ENCODE results near the gene REL.
"Not testable (repeated sequence)": the region's sequence is repeated elsewhere in the genome, so short reads cannot be mapped to it uniquely, and the experiment has no call there.

Gene REL

DNA sequence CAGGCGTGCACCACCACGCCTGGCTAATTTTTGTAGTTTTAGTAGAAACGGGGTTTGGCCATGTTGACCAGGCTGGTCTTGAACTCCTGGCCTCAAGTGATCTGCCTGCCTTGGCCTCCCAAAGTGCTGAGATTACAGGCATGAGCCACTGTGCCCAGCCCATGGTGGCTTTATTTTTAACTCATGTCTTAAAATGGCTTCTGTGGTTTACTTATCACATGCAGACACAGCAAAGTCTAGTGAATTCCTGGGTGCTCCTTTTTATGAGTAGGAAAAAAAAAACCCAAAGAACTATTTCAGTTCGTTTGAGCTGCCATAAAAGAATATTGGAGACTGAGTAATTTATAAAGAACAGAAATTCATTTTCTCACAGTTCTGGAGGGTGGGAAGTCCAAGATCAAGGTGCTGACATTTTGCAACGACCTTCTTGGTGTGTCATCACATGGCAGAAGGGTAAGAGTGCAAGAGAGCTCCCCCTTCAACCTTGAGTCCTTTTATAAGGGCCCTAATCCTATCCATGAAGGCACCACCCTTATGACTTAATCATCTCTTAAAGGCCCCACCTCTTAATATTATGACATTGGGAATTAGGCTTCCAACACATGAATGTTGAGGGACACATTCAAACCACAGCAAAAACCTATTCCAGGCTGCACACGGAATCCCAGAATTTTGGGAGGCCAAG is 12.6 kb upstream of the REL start:
- no peak for DNase-seq

DNA sequence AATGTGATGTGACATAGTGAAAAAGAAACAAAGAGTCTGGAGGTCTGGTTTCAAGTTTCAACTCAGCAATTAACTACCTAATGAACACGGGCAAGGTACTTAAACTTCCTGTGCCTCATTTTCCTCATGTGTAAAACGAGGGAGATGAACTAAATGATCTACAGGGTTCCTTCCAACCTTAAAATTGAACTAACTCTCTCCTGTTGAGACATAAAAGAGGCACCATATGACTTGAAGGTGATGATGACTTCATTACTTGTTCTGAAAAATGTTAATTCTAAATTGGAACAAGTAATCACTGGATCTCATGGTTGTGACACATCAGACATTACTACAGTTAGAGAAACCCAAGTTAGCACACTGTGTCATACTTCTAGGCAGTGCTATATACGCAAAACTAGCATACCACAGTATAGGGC is 8.9 kb upstream of the REL start:
- DNase-seq, result no peak

DNA sequence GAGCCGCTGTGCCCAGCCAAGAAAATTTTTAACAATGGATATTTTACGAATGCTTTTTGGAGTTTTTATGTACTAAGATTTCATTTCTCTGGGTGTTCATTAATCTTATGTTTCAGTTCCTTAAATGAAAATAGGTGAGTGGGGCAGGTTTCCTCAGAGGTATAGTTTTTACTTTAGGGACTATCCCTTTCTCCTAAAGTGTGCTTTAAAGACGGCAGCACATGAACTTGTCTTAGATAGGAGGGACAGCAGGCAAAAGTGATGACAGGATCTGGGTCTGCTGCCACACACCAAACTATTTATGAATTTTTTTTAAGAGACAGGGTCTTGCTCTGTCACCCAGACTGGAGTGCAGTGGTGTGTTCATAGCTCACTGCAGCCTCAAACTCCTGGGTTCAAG is 8.0 kb upstream of the REL start:
- DNase-seq, result no peak

DNA sequence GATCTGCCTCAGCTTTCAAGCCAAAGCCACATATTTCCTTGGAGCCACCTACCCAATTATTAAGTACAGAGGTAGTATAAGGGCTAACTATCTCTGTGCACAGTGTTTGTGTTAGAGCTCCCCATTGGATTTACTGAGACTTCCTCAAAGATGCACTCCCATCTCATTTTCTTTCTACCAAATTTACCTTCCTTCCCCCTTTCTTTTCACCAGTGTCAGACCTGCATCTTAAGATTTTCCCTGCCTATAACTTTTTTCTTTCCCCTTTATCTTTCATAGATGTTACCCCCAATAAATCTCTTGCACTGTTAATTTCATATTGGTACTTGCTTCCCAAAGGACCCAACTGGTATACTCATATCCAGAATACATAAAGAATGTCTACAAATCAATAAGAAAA is 5.9 kb upstream of the REL start:
- no peak for DNase-seq

DNA sequence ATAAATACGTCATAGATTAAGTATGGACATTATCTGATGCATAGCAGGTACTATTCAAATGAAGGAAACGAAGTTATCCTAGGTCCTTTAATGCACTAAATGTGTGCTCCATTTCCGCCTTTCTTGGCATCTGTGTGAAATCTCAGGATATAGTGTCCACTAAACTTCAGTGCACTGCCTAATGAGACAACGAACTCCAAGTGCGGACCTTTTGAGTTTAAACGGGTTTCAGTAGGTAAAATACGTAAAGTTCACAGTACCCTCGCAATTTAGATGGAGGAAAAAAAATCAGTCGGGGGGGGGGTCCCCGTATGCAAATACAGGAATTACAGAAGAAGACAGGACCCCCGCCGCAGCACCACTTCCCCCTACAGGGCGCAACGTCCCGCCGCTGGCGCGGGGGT is 729 bp upstream of the REL start:
- peak; percentile 22 for DNase-seq

DNA sequence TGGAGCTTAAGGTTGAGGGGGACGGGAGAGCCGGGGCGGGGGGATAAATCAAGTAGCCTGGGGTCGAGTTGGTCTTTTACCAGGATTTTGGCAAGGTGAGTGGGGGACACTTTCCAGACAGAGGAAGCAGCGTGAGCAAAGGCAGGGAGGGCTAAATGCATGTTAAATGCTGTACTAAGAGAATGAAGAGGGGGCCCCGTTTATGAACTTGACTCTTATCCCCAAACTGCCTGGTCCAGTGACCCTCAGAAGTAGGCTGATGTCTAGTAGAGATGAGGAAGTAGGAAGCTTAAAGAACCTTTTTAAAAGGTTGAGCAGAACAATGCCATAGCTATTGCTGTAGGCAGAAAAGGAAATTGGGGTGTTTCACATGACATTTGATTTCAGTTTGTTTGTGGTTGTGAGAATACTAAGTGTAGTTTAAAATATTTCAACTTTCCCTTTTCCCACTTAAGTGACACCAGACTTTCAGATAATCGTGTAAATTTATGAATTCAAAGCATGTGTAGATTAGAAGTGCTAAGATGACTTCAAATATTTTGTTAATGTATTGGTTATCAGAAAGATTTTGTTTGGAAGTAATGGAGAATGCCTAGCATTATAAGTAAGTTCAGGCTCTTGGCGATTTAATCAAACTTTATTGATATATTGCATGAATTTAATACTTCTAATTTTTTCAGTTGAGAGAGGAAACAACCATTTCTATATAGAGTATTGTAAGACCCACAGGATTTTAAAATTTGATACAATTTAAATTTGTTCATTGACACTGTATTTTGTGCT is 1.8 kb downstream of the REL start:
- DNase-seq, result no peak

DNA sequence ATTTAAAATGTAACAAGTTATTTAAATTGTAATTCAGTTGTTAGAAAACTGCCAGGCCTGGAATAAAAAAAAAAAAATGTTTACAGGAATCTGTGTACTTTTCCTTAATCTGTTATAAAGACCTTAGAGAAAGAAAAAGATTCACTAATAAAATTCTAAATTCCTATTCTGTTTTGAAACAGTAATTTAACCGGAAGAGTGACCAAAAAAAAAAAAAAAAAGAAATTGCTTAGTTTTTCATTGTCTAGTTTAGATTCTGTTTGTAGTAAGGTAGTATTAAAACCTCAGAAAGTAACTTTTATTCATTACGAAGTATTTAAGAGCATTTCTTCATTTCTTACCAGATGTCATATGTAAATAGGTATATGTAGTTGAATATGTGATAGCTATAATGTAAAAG is 2.5 kb downstream of the REL start:
- no peak for DNase-seq

DNA sequence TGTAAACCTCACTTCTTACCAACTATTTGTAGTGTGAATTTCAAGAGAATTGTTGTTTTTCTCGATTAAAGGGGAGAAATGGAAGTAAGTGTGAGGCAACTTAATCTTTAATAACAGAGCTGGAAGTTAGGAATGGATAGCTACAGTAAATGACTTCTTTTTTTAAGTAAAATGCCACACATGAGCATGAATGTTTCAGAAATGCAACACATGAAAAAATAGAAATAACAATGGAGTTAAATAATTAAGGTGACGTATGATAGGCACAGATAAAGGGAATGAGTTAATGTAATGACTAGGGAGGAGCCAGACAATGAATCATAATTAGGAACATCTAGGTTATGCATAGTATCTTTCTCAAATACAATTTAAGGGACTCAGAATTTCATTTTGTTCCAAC is 3.4 kb downstream of the REL start:
- DNase-seq, result no peak

DNA sequence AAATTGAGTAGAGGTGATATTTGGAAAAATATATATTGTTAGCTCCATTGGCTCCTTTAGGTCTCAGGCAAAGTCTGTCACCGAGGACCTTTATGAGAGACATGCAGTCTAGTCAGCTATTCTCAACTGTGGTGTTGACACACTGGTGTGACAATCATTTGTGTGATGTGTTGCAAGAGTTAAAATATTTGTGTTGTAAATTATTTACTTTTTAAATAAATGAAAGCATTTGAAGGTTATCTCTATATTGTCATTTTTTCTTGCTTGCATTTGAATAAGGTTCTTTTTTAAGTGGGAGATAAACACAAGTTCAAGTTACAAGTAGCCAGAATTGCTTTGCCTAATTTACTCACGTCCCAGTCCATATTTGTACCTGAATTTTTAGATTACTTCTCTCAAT is 4.3 kb downstream of the REL start:
- DNase-seq, result no peak

DNA sequence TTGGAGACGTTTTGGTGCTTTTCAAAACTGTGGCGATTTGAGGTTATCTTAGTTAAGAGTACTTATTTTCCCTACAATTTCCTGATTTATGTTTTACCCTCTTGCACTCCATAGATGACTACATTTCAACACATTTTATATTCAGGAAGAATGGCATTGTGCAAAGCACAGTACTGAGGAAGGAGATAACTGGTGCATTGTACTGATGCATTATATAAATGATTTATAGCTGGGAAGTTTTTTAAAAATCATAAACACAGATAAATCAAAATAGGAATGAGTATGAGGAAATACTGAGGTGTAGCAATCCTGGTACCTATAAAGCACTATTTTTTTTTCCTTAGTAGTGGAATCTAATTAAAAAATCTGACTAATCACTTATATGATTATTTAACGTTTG is 5.6 kb downstream of the REL start:
- DNase-seq, result no peak

DNA sequence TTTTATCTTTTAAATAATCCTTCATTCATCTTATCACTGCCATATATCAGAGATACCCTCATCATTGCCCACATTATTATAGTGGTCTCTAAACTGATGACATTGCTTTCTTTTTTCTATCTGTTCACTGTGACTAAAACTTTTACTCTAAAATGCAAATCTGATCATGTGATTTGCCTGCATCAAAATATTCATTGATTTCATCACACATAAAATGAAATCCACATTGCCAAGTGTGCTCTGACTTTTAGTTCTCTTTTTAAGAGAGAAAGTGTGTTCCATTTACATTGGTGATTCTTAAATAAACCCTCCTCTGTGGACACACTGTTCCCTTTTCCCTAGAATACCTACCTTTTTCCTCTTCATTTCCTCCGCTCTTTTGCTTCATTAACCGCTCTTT is 7.5 kb downstream of the REL start:
- no peak for DNase-seq

DNA sequence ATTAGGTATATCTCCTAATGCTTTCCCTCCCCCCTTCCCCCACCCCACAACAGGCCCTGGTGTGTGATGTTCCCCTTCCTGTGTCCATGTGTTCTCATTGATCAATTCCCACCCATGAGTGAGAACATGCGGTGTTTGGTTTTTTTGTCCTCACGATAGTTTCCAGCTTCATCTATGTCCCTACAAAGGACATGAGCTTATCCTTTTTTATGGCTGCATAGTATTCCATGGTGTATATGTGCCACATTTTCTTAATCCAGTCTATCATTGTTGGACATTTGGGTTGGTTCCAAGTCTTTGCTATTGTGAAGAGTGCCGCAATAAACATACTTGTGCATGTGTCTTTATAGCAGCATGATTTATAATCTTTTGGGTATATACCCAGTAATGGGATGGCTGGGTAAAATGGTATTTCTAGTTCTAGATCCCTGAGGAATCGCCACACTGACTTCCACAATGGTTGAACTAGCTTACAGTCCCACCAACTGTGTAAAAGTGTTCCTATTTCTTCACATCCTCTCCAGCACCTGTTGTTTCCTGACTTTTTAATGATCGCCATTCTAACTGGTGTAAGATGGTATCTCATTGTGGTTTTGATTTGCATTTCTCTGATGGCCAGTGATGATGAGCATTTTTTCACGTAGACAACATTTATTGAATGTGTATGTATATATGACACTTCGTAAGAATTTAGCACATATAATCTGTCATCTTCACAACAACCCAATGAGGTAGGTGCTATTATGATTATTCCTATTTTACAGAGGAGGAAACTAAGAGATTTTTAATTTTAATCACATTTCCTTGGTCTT is 8.4 kb downstream of the REL start:
- DNase-seq, result not testable (repeated sequence)

DNA sequence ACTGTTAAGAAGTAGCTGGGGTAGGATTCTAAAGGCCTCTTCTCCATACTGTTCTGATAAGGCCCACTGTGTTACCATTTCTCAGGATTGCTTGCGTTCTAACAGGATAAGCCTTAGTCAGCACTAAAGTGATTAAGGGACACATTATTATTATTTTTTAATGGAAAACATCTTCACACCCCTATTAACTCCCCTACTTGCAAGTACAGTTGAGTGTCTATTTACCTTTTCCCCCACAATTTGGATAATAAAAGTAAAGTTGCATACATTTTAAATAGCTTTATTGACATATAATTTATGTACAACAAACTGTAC is 9.0 kb downstream of the REL start:
- no peak for DNase-seq

DNA sequence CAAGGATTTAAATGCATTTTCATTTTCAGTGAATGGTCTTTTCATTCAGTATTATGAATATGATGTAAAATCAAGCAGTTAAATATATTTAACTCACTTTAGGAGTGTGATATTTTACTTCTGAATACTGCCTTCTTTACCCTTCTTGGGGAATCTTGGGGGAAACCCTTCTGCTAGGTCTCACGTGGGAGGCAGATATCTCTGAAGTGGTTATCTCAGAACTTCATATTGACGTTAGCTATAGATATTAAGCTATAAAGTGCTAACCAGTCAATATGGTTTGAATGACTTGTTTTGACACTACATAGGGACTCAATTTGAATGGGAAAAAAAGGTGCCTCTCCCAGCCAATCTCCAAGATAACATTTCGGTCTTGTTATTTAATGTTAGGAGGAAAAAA is 9.8 kb downstream of the REL start:
- no peak for DNase-seq

DNA sequence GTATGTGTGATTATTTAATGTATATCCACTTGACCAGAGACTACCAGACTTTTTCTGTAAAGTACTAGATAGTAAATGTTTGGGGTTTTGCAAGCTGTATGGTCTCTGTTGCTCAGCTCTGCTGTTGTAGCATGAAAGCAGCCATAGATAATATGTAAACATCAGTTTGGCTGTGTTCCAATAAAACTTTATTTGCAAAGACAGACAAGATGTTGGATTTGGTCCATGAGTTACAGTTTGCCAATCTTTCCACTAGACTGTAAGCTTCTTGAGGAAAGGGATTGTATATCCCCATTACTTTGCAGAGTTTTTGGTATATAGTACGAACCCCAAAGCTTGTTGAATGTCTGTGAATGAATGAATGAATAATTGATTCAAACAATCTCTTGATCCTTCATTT is 17.2 kb downstream of the REL start:
- no peak for DNase-seq

DNA sequence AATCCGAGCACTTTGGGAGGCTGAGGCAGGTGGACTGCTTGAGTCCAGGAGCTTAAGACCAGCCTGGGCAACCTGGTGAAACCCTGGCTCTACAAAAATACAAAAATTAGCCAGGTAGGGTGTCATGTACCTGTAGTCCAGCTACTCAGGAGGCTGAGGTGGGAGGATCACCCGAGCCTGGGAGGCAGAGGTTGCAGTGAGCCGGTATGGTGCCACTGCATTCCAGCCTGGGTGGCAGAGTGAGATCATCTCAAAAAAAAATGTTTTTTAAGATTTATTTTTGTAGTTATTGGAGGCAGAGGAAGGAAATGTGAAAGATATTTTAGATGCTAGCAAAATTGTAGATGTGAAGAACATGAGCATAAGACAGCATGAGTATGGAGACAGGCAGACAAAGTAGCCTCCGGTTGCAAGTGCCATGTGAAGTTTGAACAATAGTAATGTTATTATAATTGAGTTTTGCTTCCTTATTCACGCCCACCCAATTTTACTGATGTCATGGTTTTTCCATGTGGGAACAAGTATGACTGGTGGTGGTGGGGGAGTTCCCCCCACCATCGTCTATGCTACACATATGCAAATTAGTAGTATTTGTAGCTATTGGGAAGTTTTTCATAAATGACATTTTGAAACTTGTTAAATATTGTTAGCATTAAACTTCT is 18.0 kb downstream of the REL start:
- no peak for DNase-seq

DNA sequence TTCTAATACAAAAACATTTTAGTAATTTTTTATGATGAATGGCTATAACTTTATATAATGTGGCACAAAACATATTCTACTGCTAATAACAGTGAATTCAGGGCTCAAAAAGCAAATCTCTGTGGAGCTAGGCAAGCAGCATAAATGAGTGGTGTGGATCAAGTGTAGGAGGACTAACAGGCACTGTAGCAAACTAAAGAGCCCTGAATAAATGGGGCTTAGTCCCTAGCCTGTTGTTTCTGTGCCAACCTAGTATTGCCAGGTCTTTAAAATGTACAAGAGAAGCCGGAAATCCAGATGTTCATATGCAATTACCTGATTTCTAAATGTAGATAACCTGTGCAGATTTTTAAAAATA is 18.5 kb downstream of the REL start:
- DNase-seq, result no peak

DNA sequence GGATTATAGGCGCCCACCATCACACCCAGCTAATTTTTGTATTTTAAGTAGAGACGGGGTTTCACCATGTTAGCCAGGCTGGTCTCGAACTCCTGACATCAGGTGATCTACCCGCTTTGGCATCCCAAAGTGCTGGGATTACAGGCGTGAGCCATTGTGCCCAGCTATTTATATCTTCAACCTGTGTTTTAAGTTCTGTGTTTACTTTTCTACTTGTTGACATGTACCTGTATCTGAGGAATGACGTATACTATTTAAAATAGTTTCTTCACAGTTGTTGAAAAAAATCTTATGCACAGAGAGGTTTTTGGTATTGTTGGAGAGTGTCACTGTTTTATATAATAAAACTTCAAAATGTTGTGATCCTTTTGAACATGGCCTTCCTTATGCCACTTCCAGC is 19.9 kb downstream of the REL start:
- not testable (repeated sequence) for DNase-seq

DNA sequence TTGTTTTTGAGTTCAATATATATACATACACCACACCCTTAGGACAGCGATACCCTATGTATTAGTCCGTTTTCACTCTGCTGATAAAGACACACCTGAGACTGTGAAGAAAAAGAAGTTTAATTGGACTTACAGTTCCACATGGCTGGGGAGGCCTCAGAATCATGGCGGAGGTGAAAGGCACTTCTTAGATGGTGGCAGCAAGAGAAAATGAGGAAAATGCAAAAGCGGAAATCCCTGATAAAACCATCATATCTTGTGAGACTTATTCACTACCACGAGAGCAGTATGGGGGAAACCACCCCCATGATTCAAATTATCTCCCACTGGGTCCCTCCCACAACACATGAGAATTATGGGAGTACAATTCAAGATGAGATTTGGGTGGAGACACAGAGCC is 24.5 kb downstream of the REL start:
- not testable (repeated sequence) for DNase-seq

DNA sequence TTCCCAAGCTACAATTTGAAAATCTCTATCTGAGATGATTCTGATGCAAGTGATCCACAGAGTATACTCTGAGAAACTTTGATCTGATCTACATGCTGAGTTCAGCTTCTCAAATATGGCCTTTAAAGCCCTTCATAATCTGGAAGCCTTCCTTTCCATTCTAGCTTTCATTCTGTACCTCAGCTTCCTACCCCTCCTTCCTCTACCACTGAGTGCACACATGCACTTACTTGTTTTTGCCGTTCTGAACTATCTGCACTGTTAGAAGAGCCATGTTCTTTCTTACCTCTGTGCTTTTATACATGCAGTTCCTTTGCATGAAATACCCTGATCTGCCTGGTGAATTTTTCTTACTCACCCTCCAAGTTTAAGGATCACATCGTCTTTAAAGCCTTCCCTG is 25.0 kb downstream of the REL start:
- DNase-seq, result no peak

DNA sequence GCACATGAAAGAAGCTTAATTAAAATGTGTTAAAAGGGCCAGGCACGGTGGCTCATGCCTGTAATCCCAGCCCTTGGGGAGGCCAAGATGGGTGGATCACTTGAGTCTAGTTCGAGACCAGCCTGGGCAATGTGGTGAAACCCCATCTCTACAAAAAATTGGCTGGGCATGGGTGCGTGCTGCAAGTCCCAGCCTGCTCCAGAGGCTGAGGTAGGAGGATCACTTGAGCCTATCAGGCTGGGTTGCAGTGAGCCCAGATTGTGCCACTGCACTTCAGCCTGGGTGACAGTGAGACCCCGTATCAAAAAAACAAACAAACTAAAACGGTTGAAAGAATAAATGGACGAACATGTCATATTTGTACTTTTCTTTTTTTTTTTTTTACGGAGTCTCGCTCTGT is 26.0 kb downstream of the REL start:
- DNase-seq, result no peak

DNA sequence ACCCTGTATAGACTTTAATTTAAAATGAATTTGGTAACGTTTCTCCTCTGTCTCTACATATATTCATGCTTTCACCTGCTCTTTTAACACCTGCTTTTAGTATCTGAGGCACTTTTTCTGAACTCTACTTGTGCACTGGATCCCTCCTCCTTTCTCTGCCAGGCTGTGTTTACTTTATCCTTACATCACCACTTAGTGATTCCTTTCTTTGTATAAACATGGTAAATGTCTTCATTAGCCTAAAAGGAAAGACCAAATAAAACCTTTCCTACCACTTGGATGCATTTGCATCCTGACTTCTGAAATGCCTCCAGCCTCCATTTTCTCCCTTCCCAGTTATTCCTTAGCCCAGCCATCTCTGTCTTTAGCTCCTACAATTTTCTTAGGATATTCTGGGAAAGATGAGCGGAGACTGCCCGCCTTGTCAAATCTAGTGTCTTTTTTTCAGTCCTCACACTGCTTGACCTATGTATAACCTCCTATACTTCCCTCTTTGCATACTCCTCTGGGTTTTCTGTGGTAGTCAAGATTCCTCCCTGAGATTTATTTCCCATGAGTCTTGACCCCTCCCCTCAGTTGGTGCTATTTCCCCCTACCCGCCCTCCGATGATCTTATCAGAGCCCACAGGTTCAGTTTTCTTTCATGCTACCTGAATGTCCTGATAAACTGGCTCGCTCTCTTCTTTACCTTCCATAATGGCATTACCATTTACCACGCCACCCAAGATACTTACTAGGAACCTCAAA is 44.8 kb downstream of the REL start:
- peak; percentile 14 for DNase-seq

All from DMS79 treated with DMSO at 0.1 percent for 48 hours (cell line).